Breast epithelium (tissue), 3 donors: ENCODE results near the gene NRXN3.

Experiments
- CTCF ChIP-seq, 3 donors: fragments of 450-650 bp; IDR thresholded peaks; one replicate each; pipeline ENCODE4 v1.5.1; 2016 to 2017; ENCODE audit warnings: antibody characterized with exemption in 3 of 3, mild to moderate bottlenecking in 3 of 3, moderate library complexity in 3 of 3
- POLR2A ChIP-seq: fragments of 450-650 bp; IDR thresholded peaks from one replicate; pipeline ENCODE4 v1.6.1; 2016; ENCODE audit warnings: antibody characterized with exemption, mild to moderate bottlenecking, moderate library complexity
- POLR2AphosphoS5 ChIP-seq, 3 donors: sonication (generic); formaldehyde crosslinking; IDR thresholded peaks; one replicate each; pipeline ENCODE4 v1.6.1; 2017; ENCODE audit warnings: antibody characterized with exemption in 3 of 3

GRCh38 chr14:79599239-79599638 lies 1429.1 kb downstream of the NRXN3 start:
- no peak for TF ChIP-seq POLR2AphosphoS5 (IDR thresholded peaks at IDR 0.05)
- no peak for TF ChIP-seq CTCF (IDR thresholded peaks at IDR 0.05)
- TF ChIP-seq POLR2A: no peak
